A549 (cell line): ENCODE data around the gene FLT3LG.

Source experiments
- CTCF ChIP-seq: fragments of >200 bp; sonication (Bioruptor Twin); formaldehyde crosslinking; IDR thresholded peaks from 3 replicates; pipeline ENCODE4 v1.5.1; 2016
- EP300 ChIP-seq, 2 experiments: fragments of >200 bp; sonication (Bioruptor Twin); formaldehyde crosslinking; IDR thresholded peaks; 2 replicates in 1 of 2; 3 replicates in 1 of 2; pipeline ENCODE4 v1.6.1; 2016 to 2017
- POLR2A ChIP-seq: IDR thresholded peaks from 2 replicates; pipeline ENCODE4 v1.6.1; 2012; ENCODE audit warnings: mild to moderate bottlenecking, low read length

DNA sequence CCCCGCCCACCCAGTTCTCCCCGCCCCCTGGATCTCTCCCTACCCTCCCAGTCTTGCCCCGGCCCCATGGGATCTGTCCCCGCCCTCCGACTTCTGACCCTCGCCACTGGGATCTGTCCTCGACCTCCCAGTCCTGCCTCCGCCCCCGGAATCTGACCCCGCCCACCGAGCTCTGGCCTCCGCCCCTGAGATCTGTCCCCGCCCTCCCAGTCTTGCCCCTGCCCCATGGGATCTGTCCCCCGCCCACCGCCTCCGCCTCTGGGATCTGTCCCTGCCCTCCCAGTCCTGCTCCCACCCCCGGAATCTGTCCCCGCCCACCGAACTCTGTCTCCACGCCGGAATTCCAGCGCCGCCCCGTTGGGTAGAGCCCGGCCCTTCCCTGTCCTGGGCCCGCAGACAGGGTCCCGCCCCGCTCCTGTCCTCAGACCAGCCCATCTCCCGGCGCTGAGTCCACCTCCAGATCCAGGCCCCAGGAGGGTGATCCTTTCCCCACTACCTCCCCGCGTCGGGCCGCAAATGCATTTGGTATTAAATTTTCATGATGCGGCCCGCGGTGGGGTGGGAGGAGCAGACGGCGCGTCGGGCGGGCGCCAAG is 31.1 kb upstream of the FLT3LG start:
- TF ChIP-seq CTCF, result no peak
- TF ChIP-seq POLR2A, result no peak; the same call in 1 of the 2 replicates
- no peak for TF ChIP-seq EP300 (IDR thresholded peaks at IDR 0.05)
